HepG2 (cell line): ENCODE measurements around the gene JMJD7. TPM values are rescaled to one million over a fixed set of nuclear protein-coding genes. Genes with fewer than 3 reads are reported as not detected.

Source experiments
- BHLHE40 ChIP-seq: IDR thresholded peaks from 2 replicates; pipeline ENCODE4 v1.6.1; 2011; ENCODE audit warnings: low read length, improper control_type of control experiment
- DNMT3B ChIP-seq: conservative IDR thresholded peaks from 2 replicates; pipeline ENCODE4 v1.6.1; 2016; ENCODE audit warnings: missing biosample characterization, control low read depth
- FLYWCH1 ChIP-seq: sonication (generic); formaldehyde crosslinking; IDR thresholded peaks from 2 replicates; pipeline ENCODE4 v1.8.1; 2023; ENCODE audit warnings: mild to moderate bottlenecking, missing genetic modification reagents
- FOXA1 ChIP-seq, 2 experiments: fragments of 450-650 bp in 1 of 2; sonication (generic) in 1 of 2; formaldehyde crosslinking in 1 of 2; IDR thresholded peaks; 2 replicates each; pipeline versions ENCODE4 v1.4.0 to v1.6.1; 2016 to 2020; ENCODE audit warnings: missing genetic modification reagents in 1 of 2
- HIVEP1 ChIP-seq: sonication (generic); formaldehyde crosslinking; IDR thresholded peaks from 2 replicates; pipeline ENCODE4 v1.4.0; 2020; ENCODE audit warnings: mild to moderate bottlenecking, missing genetic modification reagents
- HMGA1 ChIP-seq: sonication (generic); formaldehyde crosslinking; conservative IDR thresholded peaks from 2 replicates; pipeline ENCODE4 v1.4.0; 2020; ENCODE audit warnings: missing genetic modification reagents
- HNF4G ChIP-seq, 2 experiments: sonication (generic) in 1 of 2; formaldehyde crosslinking in 1 of 2; IDR thresholded peaks; 2 replicates each; pipeline versions ENCODE4 v1.4.0 to v1.6.1; 2011 to 2020; ENCODE audit warnings: borderline replicate concordance in 2 of 2, low read depth in 2 of 2, mild to moderate bottlenecking in 2 of 2, low read length in 1 of 2, missing genetic modification reagents in 1 of 2, moderate library complexity in 1 of 2
- IKZF4 ChIP-seq: sonication (generic); formaldehyde crosslinking; IDR thresholded peaks from 2 replicates; pipeline ENCODE4 v1.5.1; 2020; ENCODE audit warnings: borderline replicate concordance, mild to moderate bottlenecking, low read depth, missing genetic modification reagents; ENCODE audit errors: not compliant biosample characterization
- KMT2B ChIP-seq: IDR thresholded peaks from 2 replicates; pipeline ENCODE4 v1.6.1; 2016; ENCODE audit warnings: missing genetic modification reagents, missing compliant biosample characterization
- POLR2AphosphoS2 ChIP-seq: IDR thresholded peaks from 2 replicates; pipeline ENCODE4 v1.6.1; 2011; ENCODE audit warnings: low read depth, low read length, improper control_type of control experiment
- REPIN1 ChIP-seq: sonication (generic); formaldehyde crosslinking; IDR thresholded peaks from 2 replicates; pipeline ENCODE4 v1.8.0; 2022; ENCODE audit warnings: missing genetic modification reagents, low read depth, mild to moderate bottlenecking, borderline replicate concordance
- UBTF ChIP-seq: sonication (generic); formaldehyde crosslinking; IDR thresholded peaks from 2 replicates; pipeline ENCODE4 v1.4.0; 2020; ENCODE audit warnings: mild to moderate bottlenecking, missing genetic modification reagents
- YY1 ChIP-seq: IDR thresholded peaks from 2 replicates; pipeline ENCODE4 v1.6.1; 2011; ENCODE audit warnings: low read length, low read depth, moderate library complexity, mild to moderate bottlenecking; ENCODE audit not compliant: insufficient read depth, insufficient replicate concordance
- ZBED4 ChIP-seq: sonication (generic); formaldehyde crosslinking; IDR thresholded peaks from 2 replicates; pipeline ENCODE4 v1.4.0; 2020; ENCODE audit warnings: missing genetic modification reagents, borderline replicate concordance
- ZBTB7B ChIP-seq: sonication (generic); formaldehyde crosslinking; IDR thresholded peaks from 2 replicates; pipeline ENCODE4 v1.4.0; 2020; ENCODE audit warnings: missing genetic modification reagents
- ZEB1 ChIP-seq: IDR thresholded peaks from 2 replicates; pipeline ENCODE4 v1.6.1; 2012; ENCODE audit warnings: mild to moderate bottlenecking, low read depth, inconsistent platforms; ENCODE audit not compliant: insufficient replicate concordance
- ZNF260 ChIP-seq: sonication (generic); formaldehyde crosslinking; IDR thresholded peaks from 2 replicates; pipeline ENCODE4 v1.4.0; 2020; ENCODE audit warnings: missing genetic modification reagents, low read depth, mild to moderate bottlenecking, borderline replicate concordance
- ZNF343 ChIP-seq: sonication (generic); formaldehyde crosslinking; IDR thresholded peaks from 2 replicates; pipeline ENCODE4 v1.4.0; 2020; ENCODE audit warnings: mild to moderate bottlenecking, missing genetic modification reagents
- ZNF354B ChIP-seq: sonication (generic); formaldehyde crosslinking; IDR thresholded peaks from 2 replicates; pipeline ENCODE4 v1.8.0; 2022; ENCODE audit warnings: mild to moderate bottlenecking, missing genetic modification reagents
- ZNF577 ChIP-seq: sonication (generic); formaldehyde crosslinking; IDR thresholded peaks from 2 replicates; pipeline ENCODE4 v1.4.0; 2020; ENCODE audit warnings: mild to moderate bottlenecking, low read depth, missing genetic modification reagents, borderline replicate concordance
- ZNF674 ChIP-seq: sonication (generic); formaldehyde crosslinking; IDR thresholded peaks from 2 replicates; pipeline ENCODE4 v1.5.0; 2020; ENCODE audit warnings: low read depth, mild to moderate bottlenecking, missing genetic modification reagents
- polyA plus RNA-seq, 8 experiments: library from polyadenylated mRNA; depleted of rRNA in 3 of 8; stranded (reverse) in 7 of 8; unstranded in 1 of 8; fragments of >200 nt; fragmentation: Illumina TruSeq in 4 of 8; extraction: Trizol in 4 of 8; gene quantifications; 2 replicates each; pipeline versions ENCODE4 v1.2.1 to v1.2.3, GENCODE V29; 2011 to 2016; ENCODE audit warnings: low read depth in 4 of 8, missing spikeins in 1 of 8, mixed read lengths in 1 of 8; ENCODE audit not compliant: insufficient read depth in 1 of 8
- total RNA-seq, 5 experiments: library from RNA; depleted of rRNA; stranded (reverse); fragments of >200 nt; fragmentation: Illumina TruSeq; extraction: Trizol; gene quantifications; 2 replicates each; pipeline ENCODE4 v1.2.3, GENCODE V29; 2016; ENCODE audit warnings: low read depth in 1 of 5
- TF ChIP-seq, protein P1 (sequence below): sonication (generic); formaldehyde crosslinking; IDR thresholded peaks from 2 replicates; pipeline ENCODE4 v1.4.0; 2020; ENCODE audit warnings: missing genetic modification reagents

JMJD7 gene
- total and polyA plus RNA-seq, 2 of the 13 experiments (the other 11 are each of a cell fraction or from before 2014, with no cell fraction given): 6.4 to 7.1 TPM

- no peak for TF ChIP-seq ZNF260 (CRISPR knock-in tag)
- no peak for TF ChIP-seq ZBED4 (CRISPR knock-in tag)
- TF ChIP-seq DNMT3B (CRISPR knock-in tag): no peak
- TF ChIP-seq HMGA1: no peak
- TF ChIP-seq HNF4G (IDR thresholded peaks at IDR 0.05; ENCODE audit: borderline replicate concordance, low read depth, low read length): no peak
- no peak for TF ChIP-seq HNF4G (CRISPR knock-in tag; IDR thresholded peaks at IDR 0.05; ENCODE audit: borderline replicate concordance, low read depth)
- no peak for TF ChIP-seq ZNF577
- no peak for TF ChIP-seq POLR2AphosphoS2
- TF ChIP-seq ZNF343 (CRISPR knock-in tag): no peak
- TF ChIP-seq, protein P1, sequence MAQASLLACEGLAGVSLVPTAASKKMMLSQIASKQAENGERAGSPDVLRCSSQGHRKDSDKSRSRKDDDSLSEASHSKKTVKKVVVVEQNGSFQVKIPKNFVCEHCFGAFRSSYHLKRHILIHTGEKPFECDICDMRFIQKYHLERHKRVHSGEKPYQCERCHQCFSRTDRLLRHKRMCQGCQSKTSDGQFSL (CRISPR knock-in tag): no peak
- no peak for TF ChIP-seq ZEB1
- TF ChIP-seq REPIN1 (CRISPR knock-in tag): no peak; the same call in 1 of the 2 replicates
- TF ChIP-seq IKZF4: no peak
- no peak for TF ChIP-seq FOXA1 (IDR thresholded peaks at IDR 0.05)
- TF ChIP-seq FOXA1 (CRISPR knock-in tag; IDR thresholded peaks at IDR 0.05): no peak
- peak; percentile 85 for TF ChIP-seq YY1
- TF ChIP-seq ZNF354B (CRISPR knock-in tag): no peak
- no peak for TF ChIP-seq HIVEP1
- no peak for TF ChIP-seq BHLHE40
- no peak for TF ChIP-seq ZNF674 (CRISPR knock-in tag)
- TF ChIP-seq KMT2B (CRISPR knock-in tag): peak; percentile 24; the same call in 1 of the 2 replicates
- no peak for TF ChIP-seq FLYWCH1 (CRISPR knock-in tag)
- TF ChIP-seq UBTF: peak; percentile 57; the same call in 1 of the 2 replicates
- TF ChIP-seq ZBTB7B (CRISPR knock-in tag): peak; percentile 24; the same call in 1 of the 2 replicates
Observed at GRCh38 chr15:41827880-41828806, at the start of gene JMJD7 (continued).
